ENCODE data around the gene FOXK1. TPM values are rescaled to one million over a fixed set of nuclear protein-coding genes. Genes with fewer than 3 reads are reported as not detected.
"Not testable (repeated sequence)": the region's sequence is repeated elsewhere in the genome, so short reads cannot be mapped to it uniquely, and the experiment has no call there.

Gene FOXK1
- total RNA-seq, 2 donors from 2014 or later = 17.5 to 22.1 TPM

DNA sequence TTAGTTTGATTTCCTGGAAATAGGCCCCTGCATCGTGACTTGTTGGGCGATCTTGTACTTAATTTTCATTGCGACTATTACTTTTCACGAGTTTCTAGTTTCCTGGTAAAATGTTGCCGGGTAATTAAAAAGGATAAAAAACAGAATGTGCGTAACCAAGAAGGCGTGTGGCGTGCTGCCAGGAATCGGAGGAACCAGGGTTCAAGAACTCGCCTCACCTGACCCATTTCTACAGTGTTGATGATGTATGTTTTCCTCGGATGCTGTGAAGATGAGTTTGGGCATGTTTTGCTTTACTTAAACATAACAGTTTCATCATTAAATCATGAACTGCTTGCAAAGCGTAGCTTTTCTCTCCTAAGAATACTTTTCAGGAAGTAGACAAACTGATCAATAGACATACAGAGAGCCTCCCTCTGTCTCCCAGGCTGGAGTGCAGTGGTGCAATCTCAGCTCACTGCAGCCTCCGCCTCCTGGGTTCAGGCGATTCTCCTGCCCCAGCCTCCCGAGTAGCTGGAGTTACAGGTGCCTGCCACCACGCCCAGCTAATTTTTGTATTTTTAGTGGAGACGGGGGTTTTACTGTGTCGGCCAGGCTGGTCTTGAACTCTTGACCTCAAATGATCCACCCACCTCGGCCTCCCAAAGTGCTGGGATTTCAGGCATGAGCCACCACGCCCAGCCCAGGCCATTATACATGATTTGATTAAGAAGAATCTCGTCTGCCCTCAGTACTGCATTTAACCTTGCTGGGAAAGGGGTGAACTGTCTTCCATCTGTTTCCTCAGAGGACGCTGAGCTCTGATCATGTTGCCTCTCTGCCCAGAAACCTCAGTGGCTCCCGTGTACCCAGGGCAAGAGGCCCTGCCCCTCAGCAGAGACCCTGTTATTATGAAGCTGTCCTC is 9.1 kb downstream of the FOXK1 start:
- intact Hi-C loops (cut with DNase I) = no loop called here
- DNase-seq = no peak
- no peak for ATAC-seq

DNA sequence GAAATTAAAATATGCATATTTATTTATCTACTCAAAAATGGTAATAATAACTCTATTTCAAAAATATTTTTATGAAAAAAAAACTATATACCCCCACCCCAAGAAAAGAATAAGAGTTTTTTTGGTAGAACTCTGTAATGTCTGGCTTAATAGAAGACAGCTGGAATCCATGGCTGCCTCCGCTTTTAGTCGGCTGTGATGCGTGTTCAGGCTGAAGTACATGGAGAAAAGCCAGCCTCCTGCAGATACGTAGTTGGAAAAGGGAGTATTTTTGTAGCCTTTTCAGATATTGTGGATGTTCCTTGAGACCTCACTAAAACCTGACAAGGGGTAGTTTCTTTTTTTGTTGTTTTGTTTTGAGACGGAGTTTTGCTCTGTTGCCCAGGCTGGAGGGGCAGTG is 10.0 kb downstream of the FOXK1 start:
- DNase-seq = no peak
- intact Hi-C loops (cut with DNase I) = no loop called here
- peak; percentile 41 to 56 for ATAC-seq

DNA sequence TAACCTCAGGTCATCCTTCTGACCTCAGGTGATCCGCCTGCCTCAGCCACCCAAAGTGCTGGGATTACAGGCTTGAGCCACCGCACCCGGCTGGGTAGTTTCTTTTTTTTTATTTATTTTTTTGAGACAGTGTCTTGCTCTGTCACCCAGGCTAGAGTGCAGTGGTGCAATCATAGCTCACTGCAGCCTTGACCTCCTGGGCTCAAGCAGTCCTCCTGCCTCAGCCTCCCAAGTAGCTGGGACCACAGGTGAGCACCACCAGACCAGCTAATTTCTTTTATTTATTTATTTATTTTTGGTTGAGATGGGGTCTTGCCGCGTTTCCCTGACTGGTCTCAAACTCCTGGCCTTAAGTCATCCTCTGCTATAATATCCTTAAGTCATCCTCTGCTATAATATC is 10.5 kb downstream of the FOXK1 start:
- DNase-seq; intact Hi-C loops (cut with DNase I); ATAC-seq: not testable (repeated sequence)

DNA sequence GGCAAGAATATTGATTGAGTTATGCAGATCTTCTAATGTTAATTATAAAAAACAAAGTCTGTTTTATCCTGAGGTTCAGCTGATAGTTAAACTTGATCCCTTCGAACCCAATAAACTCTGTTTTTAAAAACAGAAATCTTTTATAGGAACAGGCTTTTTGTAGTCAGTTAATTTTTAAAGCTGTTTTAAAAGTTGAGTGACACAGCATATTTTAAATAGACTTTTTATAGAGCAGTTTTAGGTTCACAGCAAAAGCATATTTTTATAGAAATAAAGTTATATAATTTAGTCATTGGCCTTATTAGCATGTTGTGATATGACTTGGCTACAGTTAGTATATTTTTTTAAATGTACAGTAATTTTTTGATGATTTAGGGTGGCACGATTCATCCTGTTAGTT is 11.1 kb downstream of the FOXK1 start:
- no peak for DNase-seq
- no peak for ATAC-seq
- intact Hi-C loops (cut with DNase I) = no loop called here

DNA sequence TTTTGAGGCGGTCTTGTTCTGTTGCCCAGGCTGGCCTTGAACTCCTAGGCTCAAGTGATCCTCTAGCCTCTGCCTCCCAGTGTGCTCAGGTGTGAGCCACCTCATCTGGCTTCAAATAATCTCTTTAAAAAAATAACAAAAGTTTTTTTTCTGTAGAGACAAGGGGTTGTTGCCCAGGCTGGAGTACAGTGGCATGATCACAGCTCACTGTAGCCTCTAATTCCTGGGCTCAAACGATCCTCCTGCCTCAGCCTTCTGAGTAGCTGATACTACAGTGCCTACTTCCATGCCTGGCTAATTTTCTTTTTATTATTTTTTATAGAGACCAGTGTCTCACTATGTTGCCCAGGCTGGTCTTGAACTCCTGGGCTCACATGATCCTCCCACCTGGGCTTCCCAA is 11.7 kb downstream of the FOXK1 start:
- intact Hi-C loops (cut with DNase I) = no loop called here
- no peak for DNase-seq

DNA sequence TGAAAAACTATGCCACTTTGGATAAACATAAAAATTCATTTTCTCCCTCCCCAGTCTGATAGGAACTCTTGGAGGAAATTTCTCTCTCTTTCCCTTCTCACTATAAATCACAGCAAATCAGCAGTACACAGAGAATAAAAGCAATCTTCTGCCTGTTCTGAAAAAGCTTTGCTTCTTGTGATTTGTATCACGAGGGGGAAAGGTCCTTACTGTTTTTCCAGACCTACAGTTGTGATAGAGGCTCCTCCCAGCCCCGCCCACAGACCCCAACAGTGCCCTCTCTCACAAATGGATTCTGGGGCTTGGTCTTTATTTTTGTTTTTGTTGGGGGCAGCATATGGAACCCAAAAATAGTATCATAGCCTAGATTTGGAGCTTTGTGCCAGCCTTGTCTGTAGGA is 12.2 kb downstream of the FOXK1 start:
- no peak for DNase-seq
- intact Hi-C loops (cut with DNase I) = no loop called here
- no peak for ATAC-seq

More for the DNA sequence above, 11.7 kb downstream of the FOXK1 start:
- ATAC-seq = no peak

- ATAC-seq (no peak), DNase-seq (no peak)
- intact Hi-C loops (cut with DNase I) = no loop called here
These were observed 16.7 kb downstream of the FOXK1 start for GRCh38 chr7:4698707-4699275.

- ATAC-seq (no peak), DNase-seq (no peak)
- intact Hi-C loops (cut with DNase I) = no loop called here
These were observed 17.7 kb downstream of the FOXK1 start for GRCh38 chr7:4699841-4700240.

GRCh38 chr7:4700577-4701235 is 18.6 kb downstream of the FOXK1 start:
- ATAC-seq (peak; percentile 48 to 84), DNase-seq (peak; percentile 43)
- intact Hi-C loops (cut with DNase I) = no loop called here

DNA sequence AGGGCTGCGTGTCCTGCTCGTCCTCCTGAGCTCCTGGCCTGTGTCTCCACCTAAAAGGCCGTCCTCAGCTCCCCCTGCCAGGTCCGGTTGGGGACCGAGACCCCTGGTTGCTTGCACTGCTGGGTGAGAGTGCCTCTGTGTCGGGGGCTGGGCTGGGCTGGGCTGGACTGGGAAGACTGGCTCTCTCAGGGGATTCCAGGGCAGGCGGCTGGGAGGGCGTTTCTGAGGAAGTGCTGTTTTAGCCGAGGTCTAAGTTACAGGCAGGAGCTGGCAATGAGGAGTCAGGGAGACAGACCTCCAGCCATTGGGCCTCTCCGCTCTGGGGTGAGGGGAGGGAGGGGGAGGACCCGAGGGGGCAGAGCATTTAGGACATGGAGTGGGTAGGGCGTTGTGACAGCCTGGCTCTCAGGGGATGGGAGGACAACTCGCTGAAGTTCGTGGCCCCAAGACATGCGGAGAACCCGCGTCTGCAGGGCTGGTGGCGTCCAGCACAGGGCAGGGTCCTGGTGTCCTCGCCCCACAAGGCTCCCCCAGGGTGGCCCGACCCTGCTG is 20.9 kb downstream of the FOXK1 start:
- intact Hi-C loops (cut with DNase I) = no loop called here
- peak; percentile 9 to 17 for ATAC-seq
- peak; percentile 55 for DNase-seq

DNA sequence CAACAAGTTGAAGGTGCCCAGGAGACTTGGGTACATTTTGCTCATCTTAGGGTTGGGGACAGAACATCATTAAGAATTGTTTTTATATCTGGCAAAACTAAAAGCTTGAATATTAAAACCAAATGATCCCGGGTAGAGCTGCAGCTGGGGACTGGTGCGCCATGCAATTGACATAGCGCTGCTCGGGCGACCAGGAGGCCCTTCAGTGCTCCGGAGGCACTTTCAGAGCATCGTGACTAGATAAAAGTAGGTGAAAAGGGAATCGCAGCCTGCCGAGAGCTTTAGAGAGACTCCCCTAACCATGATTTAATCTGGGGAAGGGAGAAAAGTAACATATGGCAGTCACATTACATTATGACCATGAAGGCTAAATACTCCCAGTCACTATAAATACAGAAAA is 21.4 kb downstream of the FOXK1 start:
- ATAC-seq = no peak
- intact Hi-C loops (cut with DNase I) = no loop called here

DNA sequence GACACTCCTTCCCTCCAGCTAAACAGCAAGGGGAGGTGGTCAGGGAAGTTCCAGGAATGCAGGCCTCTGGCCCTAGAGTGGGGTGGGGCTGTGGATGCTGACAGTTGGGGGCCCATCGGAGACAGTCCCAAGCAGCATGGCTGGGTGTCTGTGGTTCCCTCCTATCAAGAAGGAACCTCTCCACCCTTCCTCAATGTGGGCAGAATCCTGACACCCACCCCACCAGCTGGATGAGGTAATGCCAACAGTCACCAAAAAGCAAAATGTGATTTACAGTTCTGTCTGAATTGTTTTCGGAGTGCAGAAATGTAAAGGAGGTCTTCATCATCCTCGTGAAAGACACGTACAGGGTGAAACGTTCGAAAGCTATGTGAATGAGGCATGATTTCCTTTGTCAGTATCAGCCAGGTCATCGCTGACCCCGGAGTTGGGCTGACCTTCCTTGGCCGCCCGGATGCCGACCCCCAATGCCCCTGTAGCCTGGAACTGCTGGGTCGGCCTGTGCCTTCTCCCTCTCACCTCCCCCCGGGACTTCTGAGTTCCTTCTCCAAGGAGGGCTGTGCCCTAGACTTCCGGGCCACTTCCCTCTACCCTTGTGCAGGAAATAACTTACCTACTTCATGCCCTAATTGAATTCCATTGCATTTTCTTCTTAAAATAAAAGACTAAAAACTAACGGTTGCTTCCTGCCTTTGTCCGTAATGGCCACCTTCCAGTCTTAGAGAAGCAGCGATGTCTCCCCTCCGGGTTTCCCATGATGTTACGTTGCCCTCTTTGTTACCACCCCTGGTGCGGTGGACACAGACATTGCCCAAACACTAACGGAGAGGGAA is 24.5 kb downstream of the FOXK1 start:
- DNase-seq (no peak), ATAC-seq (peak in 1 of 2 donors; percentile 17)
- intact Hi-C loops (cut with DNase I) = no loop called here

More for the DNA sequence above, 21.4 kb downstream of the FOXK1 start:
- DNase-seq = no peak

- ATAC-seq = no peak
- no peak for DNase-seq
- intact Hi-C loops (cut with DNase I) = no loop called here
These were observed 25.2 kb downstream of the FOXK1 start for GRCh38 chr7:4707217-4707741.

- intact Hi-C loops (cut with DNase I) = no loop called here
- ATAC-seq (no peak), DNase-seq (no peak)
These were observed 25.9 kb downstream of the FOXK1 start for GRCh38 chr7:4707980-4708411.

DNA sequence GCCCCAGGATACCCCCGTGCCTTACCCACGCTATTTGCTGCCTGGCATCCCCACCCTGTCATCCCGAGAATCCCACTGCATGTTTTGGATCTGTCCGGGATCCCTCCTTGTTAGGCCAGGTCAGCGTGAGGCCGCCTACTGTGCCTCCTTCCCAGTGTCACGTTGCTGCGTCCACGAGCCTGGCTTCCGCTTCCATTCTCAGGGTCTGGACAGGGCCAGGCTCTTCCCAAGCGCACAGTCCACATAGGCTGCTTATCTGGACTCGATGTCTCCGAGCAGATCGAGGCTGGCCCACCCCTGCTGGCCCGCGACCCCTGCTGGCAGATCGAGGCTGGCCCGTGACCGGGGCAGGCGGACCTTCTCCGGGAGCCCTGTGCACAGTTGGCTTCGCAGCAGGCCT is 27.1 kb downstream of the FOXK1 start:
- DNase-seq = no peak
- ATAC-seq = no peak
- intact Hi-C loops (cut with DNase I) = no loop called here

DNA sequence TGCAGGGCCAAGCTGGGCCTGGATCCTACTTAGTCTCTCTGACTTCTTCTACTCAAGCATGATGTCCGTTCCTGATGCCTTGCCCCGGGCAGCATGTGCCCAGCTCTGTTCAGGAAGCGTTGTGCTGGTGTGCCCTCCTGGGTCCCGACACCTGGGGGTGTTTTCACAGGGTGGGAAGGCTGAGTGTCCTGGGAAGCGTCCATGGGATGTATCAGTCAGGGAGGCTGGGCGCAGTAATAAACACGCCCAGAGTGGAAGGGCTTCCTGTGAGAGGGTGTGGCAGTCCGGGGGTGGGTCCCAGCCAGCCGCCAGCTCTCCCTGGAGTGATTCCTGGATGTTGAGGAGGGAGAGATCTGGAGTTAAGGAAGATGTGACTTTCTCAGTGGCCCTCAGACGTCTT is 29.0 kb downstream of the FOXK1 start:
- no peak for DNase-seq
- intact Hi-C loops (cut with DNase I) = no loop called here
- ATAC-seq = no peak

GRCh38 chr7:4711634-4712033 is 29.5 kb downstream of the FOXK1 start:
- intact Hi-C loops (cut with DNase I) = no loop called here
- ATAC-seq (no peak), DNase-seq (no peak)

DNA sequence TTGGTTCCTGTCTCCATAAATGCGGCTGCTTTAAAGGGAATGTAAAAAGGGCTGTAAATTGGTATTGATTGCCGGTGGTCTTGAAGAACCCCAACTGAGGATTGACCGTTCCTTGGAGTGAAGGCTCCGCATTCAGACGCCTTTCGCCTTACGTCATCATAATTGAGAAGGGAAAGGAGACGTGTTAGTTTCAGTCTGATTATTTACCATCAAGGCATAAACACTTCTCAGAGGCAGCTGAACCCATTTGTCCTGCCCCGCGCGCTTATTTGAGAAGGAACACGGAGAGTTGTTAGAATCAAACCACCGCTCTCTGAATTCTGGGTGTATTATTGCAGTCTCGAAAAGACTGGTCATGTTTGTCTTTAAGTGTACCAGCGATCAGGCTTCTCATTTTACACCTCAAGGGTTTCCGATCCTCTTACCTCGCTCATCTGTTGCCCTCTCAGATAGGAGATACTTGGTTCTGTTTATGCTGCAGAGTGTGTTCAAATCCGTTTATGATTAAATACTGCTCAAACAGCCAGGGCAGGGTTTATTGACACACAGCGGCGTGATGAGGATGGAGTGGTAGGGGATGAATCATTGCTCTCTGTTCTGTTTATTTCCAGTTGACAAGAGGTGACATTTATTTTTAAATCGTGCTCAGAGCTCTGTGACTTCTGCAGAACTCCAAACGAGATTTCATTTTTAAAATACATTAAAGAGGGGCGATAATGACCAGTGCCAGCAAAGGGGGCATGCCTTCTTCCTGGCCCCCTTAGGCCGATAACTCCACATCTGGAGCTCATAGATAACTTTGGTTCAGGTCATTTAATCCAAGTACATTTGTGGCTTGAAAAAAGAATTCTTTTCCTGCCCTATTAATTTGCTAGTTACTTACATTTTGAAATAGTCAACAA is 30.4 kb downstream of the FOXK1 start:
- intact Hi-C loops (cut with DNase I) = no loop called here
- DNase-seq (no peak), ATAC-seq (no peak)

Measured in left cardiac atrium (tissue), 4 donors.